Measurements from ENCODE around the gene PARD3B. TPM values are rescaled to one million over a fixed set of nuclear protein-coding genes. Genes with fewer than 3 reads are reported as not detected.

The PARD3B gene
- total and polyA plus RNA-seq, 2 experiments from 2014 or later: 3.5 to 4.4 TPM

- no peaks in the 10 kb centered on the region for H3K79me2 ChIP-seq (replicated peaks; ENCODE audit: insufficient read depth)
- Mint-ChIP-seq H3K27ac (no peak overlapping the region), H3K9me3 (peaks cover 9% of the 10 kb centered on the region; the same call in 2 of the 3 replicates), H3K4me1 (peaks cover 11% of the 10 kb centered on the region), H3K36me3 (ENCODE audit: low read depth) (peaks cover 12% of the 10 kb centered on the region; the same call in 2 of the 3 replicates), H3K27me3 (ENCODE audit: insufficient read depth, low read depth, poor library complexity) (no peaks in the 10 kb centered on the region), H3K4me3 (no peak overlapping the region)
- DNase-seq (ENCODE audit: low spot score) (no peak), ATAC-seq (no peak)
- H3K4me3 ChIP-seq: no peak overlapping the region
- H4K20me1 ChIP-seq (replicated peaks; ENCODE audit: insufficient read depth): no peaks in the 10 kb centered on the region
- no peak overlapping the region for H3K4me2 ChIP-seq
- no peak overlapping the region for H2AFZ ChIP-seq
- TF ChIP-seq REST (IDR thresholded peaks at IDR 0.05; ENCODE audit: unreplicated experiment) (no peak), EZH2 (IDR thresholded peaks at IDR 0.05; ENCODE audit: low read depth, unreplicated experiment) (no peak)
- no peaks in the 10 kb centered on the region for H3F3A ChIP-seq (replicated peaks; ENCODE audit: low read depth)
- H3K27ac ChIP-seq (ENCODE audit: low read depth): no peak overlapping the region; the same call in 1 of the 2 replicates
- H3K36me3 ChIP-seq (ENCODE audit: insufficient read depth): no peaks in the 10 kb centered on the region
- peaks cover 11% of the 10 kb centered on the region for H3K4me1 ChIP-seq (ENCODE audit: insufficient read depth)
- peaks cover 5% of the 10 kb centered on the region; the same call in 1 of the 2 replicates for H3K9me2 ChIP-seq (ENCODE audit: insufficient read depth)
- H3K27me3 ChIP-seq (ENCODE audit: insufficient read depth): no peaks in the 10 kb centered on the region
Observed at GRCh38 chr2:205056151-205056561, 510.9 kb downstream of the PARD3B start.

GRCh38 chr2:205058409-205058808, 513.1 kb downstream of the PARD3B start:
- H3K4me1 ChIP-seq (ENCODE audit: insufficient read depth): peaks cover 16% of the 10 kb centered on the region
- H3K4me1 Mint-ChIP-seq: peaks cover 12% of the 10 kb centered on the region
- no peaks in the 10 kb centered on the region for H3K36me3 ChIP-seq (ENCODE audit: insufficient read depth)
- H3K27ac Mint-ChIP-seq: no peak overlapping the region
- H3K9me3 Mint-ChIP-seq: peaks cover 9% of the 10 kb centered on the region; the same call in 2 of the 3 replicates
- H3K27ac ChIP-seq (ENCODE audit: low read depth): no peak overlapping the region
- ATAC-seq (no peak), DNase-seq (ENCODE audit: low spot score) (no peak)
- H3K9me2 ChIP-seq (ENCODE audit: insufficient read depth): peaks cover 5% of the 10 kb centered on the region; the same call in 1 of the 2 replicates
- no peaks in the 10 kb centered on the region for H3K79me2 ChIP-seq (replicated peaks; ENCODE audit: insufficient read depth)
- H3K4me3 Mint-ChIP-seq: no peak overlapping the region
- H3K27me3 ChIP-seq (ENCODE audit: insufficient read depth): no peaks in the 10 kb centered on the region
- no peak overlapping the region for H3K4me2 ChIP-seq
- peaks cover 12% of the 10 kb centered on the region; the same call in 2 of the 3 replicates for H3K36me3 Mint-ChIP-seq (ENCODE audit: low read depth)
- no peak overlapping the region for H2AFZ ChIP-seq
- no peaks in the 10 kb centered on the region for H3K27me3 Mint-ChIP-seq (ENCODE audit: insufficient read depth, low read depth, poor library complexity)
- no peaks in the 10 kb centered on the region for H4K20me1 ChIP-seq (replicated peaks; ENCODE audit: insufficient read depth)
- no peaks in the 10 kb centered on the region for H3F3A ChIP-seq (replicated peaks; ENCODE audit: low read depth)
- H3K4me3 ChIP-seq: no peak overlapping the region
- TF ChIP-seq ZNF331 (CRISPR knock-in tag; IDR thresholded peaks at IDR 0.05; ENCODE audit: low read depth): no peak
- TF ChIP-seq EZH2 (IDR thresholded peaks at IDR 0.05; ENCODE audit: low read depth, unreplicated experiment): no peak
- TF ChIP-seq POLR2AphosphoS5 (IDR thresholded peaks at IDR 0.05; ENCODE audit: low read depth): no peak
- TF ChIP-seq NANOG (IDR thresholded peaks at IDR 0.05; ENCODE audit: borderline replicate concordance): no peak
- TF ChIP-seq, protein P1, sequence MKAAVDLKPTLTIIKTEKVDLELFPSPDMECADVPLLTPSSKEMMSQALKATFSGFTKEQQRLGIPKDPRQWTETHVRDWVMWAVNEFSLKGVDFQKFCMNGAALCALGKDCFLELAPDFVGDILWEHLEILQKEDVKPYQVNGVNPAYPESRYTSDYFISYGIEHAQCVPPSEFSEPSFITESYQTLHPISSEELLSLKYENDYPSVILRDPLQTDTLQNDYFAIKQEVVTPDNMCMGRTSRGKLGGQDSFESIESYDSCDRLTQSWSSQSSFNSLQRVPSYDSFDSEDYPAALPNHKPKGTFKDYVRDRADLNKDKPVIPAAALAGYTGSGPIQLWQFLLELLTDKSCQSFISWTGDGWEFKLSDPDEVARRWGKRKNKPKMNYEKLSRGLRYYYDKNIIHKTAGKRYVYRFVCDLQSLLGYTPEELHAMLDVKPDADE (IDR thresholded peaks at IDR 0.05): no peak
- no peak for TF ChIP-seq STAT1 (IDR thresholded peaks at IDR 0.05; ENCODE audit: unreplicated experiment)
- no peak for TF ChIP-seq EZH2phosphoT487 (IDR thresholded peaks at IDR 0.05; ENCODE audit: unreplicated experiment)
- TF ChIP-seq, protein P2, sequence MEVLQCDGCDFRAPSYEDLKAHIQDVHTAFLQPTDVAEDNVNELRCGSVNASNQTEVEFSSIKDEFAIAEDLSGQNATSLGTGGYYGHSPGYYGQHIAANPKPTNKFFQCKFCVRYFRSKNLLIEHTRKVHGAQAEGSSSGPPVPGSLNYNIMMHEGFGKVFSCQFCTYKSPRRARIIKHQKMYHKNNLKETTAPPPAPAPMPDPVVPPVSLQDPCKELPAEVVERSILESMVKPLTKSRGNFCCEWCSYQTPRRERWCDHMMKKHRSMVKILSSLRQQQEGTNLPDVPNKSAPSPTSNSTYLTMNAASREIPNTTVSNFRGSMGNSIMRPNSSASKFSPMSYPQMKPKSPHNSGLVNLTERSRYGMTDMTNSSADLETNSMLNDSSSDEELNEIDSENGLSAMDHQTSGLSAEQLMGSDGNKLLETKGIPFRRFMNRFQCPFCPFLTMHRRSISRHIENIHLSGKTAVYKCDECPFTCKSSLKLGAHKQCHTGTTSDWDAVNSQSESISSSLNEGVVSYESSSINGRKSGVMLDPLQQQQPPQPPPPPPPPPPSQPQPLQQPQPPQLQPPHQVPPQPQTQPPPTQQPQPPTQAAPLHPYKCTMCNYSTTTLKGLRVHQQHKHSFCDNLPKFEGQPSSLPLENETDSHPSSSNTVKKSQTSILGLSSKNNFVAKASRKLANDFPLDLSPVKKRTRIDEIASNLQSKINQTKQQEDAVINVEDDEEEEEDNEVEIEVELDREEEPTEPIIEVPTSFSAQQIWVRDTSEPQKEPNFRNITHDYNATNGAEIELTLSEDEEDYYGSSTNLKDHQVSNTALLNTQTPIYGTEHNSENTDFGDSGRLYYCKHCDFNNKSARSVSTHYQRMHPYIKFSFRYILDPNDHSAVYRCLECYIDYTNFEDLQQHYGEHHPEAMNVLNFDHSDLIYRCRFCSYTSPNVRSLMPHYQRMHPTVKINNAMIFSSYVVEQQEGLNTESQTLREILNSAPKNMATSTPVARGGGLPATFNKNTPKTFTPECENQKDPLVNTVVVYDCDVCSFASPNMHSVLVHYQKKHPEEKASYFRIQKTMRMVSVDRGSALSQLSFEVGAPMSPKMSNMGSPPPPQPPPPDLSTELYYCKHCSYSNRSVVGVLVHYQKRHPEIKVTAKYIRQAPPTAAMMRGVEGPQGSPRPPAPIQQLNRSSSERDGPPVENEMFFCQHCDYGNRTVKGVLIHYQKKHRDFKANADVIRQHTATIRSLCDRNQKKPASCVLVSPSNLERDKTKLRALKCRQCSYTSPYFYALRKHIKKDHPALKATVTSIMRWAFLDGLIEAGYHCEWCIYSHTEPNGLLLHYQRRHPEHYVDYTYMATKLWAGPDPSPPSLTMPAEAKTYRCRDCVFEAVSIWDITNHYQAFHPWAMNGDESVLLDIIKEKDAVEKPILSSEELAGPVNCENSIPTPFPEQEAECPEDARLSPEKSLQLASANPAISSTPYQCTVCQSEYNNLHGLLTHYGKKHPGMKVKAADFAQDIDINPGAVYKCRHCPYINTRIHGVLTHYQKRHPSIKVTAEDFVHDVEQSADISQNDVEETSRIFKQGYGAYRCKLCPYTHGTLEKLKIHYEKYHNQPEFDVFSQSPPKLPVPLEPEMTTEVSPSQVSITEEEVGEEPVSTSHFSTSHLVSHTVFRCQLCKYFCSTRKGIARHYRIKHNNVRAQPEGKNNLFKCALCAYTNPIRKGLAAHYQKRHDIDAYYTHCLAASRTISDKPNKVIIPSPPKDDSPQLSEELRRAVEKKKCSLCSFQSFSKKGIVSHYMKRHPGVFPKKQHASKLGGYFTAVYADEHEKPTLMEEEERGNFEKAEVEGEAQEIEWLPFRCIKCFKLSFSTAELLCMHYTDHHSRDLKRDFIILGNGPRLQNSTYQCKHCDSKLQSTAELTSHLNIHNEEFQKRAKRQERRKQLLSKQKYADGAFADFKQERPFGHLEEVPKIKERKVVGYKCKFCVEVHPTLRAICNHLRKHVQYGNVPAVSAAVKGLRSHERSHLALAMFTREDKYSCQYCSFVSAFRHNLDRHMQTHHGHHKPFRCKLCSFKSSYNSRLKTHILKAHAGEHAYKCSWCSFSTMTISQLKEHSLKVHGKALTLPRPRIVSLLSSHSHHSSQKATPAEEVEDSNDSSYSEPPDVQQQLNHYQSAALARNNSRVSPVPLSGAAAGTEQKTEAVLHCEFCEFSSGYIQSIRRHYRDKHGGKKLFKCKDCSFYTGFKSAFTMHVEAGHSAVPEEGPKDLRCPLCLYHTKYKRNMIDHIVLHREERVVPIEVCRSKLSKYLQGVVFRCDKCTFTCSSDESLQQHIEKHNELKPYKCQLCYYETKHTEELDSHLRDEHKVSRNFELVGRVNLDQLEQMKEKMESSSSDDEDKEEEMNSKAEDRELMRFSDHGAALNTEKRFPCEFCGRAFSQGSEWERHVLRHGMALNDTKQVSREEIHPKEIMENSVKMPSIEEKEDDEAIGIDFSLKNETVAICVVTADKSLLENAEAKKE (CRISPR knock-in tag; IDR thresholded peaks at IDR 0.05): no peak
- TF ChIP-seq JUNB (IDR thresholded peaks at IDR 0.05; ENCODE audit: unreplicated experiment): no peak
- TF ChIP-seq CREB1 (CRISPR knock-in tag; IDR thresholded peaks at IDR 0.05; ENCODE audit: low read depth): no peak
